IMR-90 (cell line): ENCODE data around the gene LHFPL6. TPM values are rescaled to one million over a fixed set of nuclear protein-coding genes. Genes with fewer than 3 reads are reported as not detected.

Source experiments
- ATAC-seq: fragments of 200-7000 bp; cut with Tn5 transposase; 2 replicates; pipeline ENCODE4 v1.9.1; 2020; ENCODE audit warnings: low read depth, mild to moderate bottlenecking, moderate library complexity
- BruUV-seq: library from RNA; stranded (reverse); fragments of 400-500 nt; replicated peaks from 2 replicates; lab custom pipeline; 2021; lab: Mats Ljungman, UMichigan
- CTCF ChIA-PET: fragments of 300-600 bp; formaldehyde crosslinking; extraction: SDS; loops from one replicate; lab custom pipeline; 2021; ENCODE audit warnings: antibody characterized with exemption; lab: Yijun Ruan, JAX
- POLR2A ChIA-PET: fragments of 300-600 bp; sonication (Branson Sonifier 250); formaldehyde crosslinking; loops from one replicate; lab custom pipeline; 2022; ENCODE audit warnings: antibody characterized with exemption; ENCODE audit not compliant: unreplicated experiment; lab: Charles Lee
- DNase-seq: peaks from one replicate; pipeline ENCODE4 v3.0.0; 2013
- H2AFZ ChIP-seq: replicated peaks from 2 replicates; pipeline ENCODE3; 2013; ENCODE audit warnings: low read length, mild to moderate bottlenecking; ENCODE audit not compliant: poor library complexity
- H2AK5ac ChIP-seq: 2 replicates; pipeline ENCODE4 v1.6.1; 2013; ENCODE audit warnings: low read depth, low read length, inconsistent platforms
- H2AK9ac ChIP-seq: replicated peaks from 2 replicates; pipeline ENCODE3; 2013; ENCODE audit warnings: mild to moderate bottlenecking, low read depth, low read length, moderate library complexity; ENCODE audit not compliant: poor library complexity
- H2BK120ac ChIP-seq: 2 replicates; pipeline ENCODE4 v1.6.1; 2013; ENCODE audit warnings: low read depth, low read length, inconsistent platforms
- H2BK15ac ChIP-seq: 3 replicates; pipeline ENCODE4 v1.6.1; 2013; ENCODE audit warnings: low read depth, low read length, inconsistent platforms
- H2BK20ac ChIP-seq: 2 replicates; pipeline ENCODE4 v1.6.1; 2013; ENCODE audit warnings: low read depth, mild to moderate bottlenecking, inconsistent platforms, low read length, moderate library complexity
- H2BK5ac ChIP-seq: 2 replicates; pipeline ENCODE4 v1.6.1; 2013; ENCODE audit warnings: mild to moderate bottlenecking, low read depth, low read length, inconsistent platforms; ENCODE audit not compliant: poor library complexity, severe bottlenecking
- H3K14ac ChIP-seq: replicated peaks from 2 replicates; pipeline ENCODE4 v1.6.1; 2013; ENCODE audit warnings: low read depth, low read length, inconsistent platforms
- H3K18ac ChIP-seq: 2 replicates; pipeline ENCODE4 v1.6.1; 2013; ENCODE audit warnings: low read depth, low read length, control low read depth
- H3K23ac ChIP-seq: 2 replicates; pipeline ENCODE4 v1.6.1; 2013; ENCODE audit warnings: low read depth, low read length, inconsistent platforms
- H3K27ac ChIP-seq: 2 replicates; pipeline ENCODE4 v1.5.1; 2013; ENCODE audit warnings: mild to moderate bottlenecking, control low read depth, low read length; ENCODE audit not compliant: insufficient read depth
- H3K27me3 ChIP-seq: 2 replicates; pipeline ENCODE4 v1.6.1; 2013; ENCODE audit warnings: low read length; ENCODE audit not compliant: control insufficient read depth, insufficient read depth
- H3K36me3 ChIP-seq: 2 replicates; pipeline ENCODE4 v1.6.1; 2013; ENCODE audit warnings: low read length, mixed read lengths; ENCODE audit not compliant: control insufficient read depth, insufficient read depth
- H3K4ac ChIP-seq: 2 replicates; pipeline ENCODE4 v1.6.1; 2013; ENCODE audit warnings: low read depth, low read length, inconsistent platforms
- H3K4me1 ChIP-seq: 2 replicates; pipeline ENCODE4 v1.6.1; 2013; ENCODE audit warnings: low read length, mixed read lengths; ENCODE audit not compliant: control insufficient read depth, insufficient read depth
- H3K4me2 ChIP-seq: 2 replicates; pipeline ENCODE4 v1.6.1; 2013; ENCODE audit warnings: low read depth, mild to moderate bottlenecking, control low read depth, low read length, moderate library complexity
- H3K4me3 ChIP-seq: 2 replicates; pipeline ENCODE4 v1.5.1; 2013; ENCODE audit warnings: low read depth, mild to moderate bottlenecking, control low read depth, low read length, moderate library complexity; ENCODE audit not compliant: insufficient read depth
- H3K56ac ChIP-seq: 2 replicates; pipeline ENCODE4 v1.6.1; 2013; ENCODE audit warnings: low read length, inconsistent platforms; ENCODE audit not compliant: insufficient read depth; ENCODE audit errors: extremely low read depth
- H3K79me1 ChIP-seq, 2 experiments: 2 replicates each; pipeline ENCODE4 v1.6.1; 2013; ENCODE audit warnings: low read length in 2 of 2, inconsistent platforms in 1 of 2, low read depth in 1 of 2
- H3K9ac ChIP-seq: 2 replicates; pipeline ENCODE4 v1.6.1; 2013; ENCODE audit warnings: low read depth, low read length, control low read depth
- H3K9me1 ChIP-seq: 2 replicates; pipeline ENCODE4 v1.6.1; 2013; ENCODE audit warnings: low read length, inconsistent platforms; ENCODE audit not compliant: insufficient read depth
- H3K9me3 ChIP-seq: 2 replicates; pipeline ENCODE4 v1.6.1; 2013; ENCODE audit warnings: low read length; ENCODE audit not compliant: control insufficient read depth, insufficient read depth
- H4K20me1 ChIP-seq: 2 replicates; pipeline ENCODE4 v1.6.1; 2013; ENCODE audit warnings: low read length, inconsistent platforms; ENCODE audit not compliant: insufficient read depth
- H4K5ac ChIP-seq: 2 replicates; pipeline ENCODE4 v1.6.1; 2013; ENCODE audit warnings: mild to moderate bottlenecking, low read depth, low read length, control low read depth
- H4K8ac ChIP-seq, 2 experiments: 2 replicates each; pipeline ENCODE4 v1.6.1; 2013; ENCODE audit warnings: low read depth in 2 of 2, low read length in 2 of 2, control low read depth in 1 of 2, inconsistent platforms in 1 of 2
- H4K91ac ChIP-seq: 2 replicates; pipeline ENCODE4 v1.6.1; 2013; ENCODE audit warnings: low read depth, low read length, inconsistent platforms; ENCODE audit not compliant: insufficient read depth
- CEBPB ChIP-seq: IDR thresholded peaks from 2 replicates; pipeline ENCODE4 v1.6.1; 2012; ENCODE audit warnings: low read depth, low read length, improper control_type of control experiment
- MXI1 ChIP-seq: IDR thresholded peaks from 2 replicates; pipeline ENCODE4 v1.6.1; 2012; ENCODE audit warnings: low read depth, mild to moderate bottlenecking, low read length, moderate library complexity, borderline replicate concordance
- WGBS, 2 experiments: methylation state at CpG; one replicate each; pipeline versions ENCODE4 v1.1.5 to v1.1.7; 2013; ENCODE audit warnings: missing lambda C conversion rate in 2 of 2; ENCODE audit not compliant: insufficient read length in 1 of 2; ENCODE audit errors: extremely low coverage in 2 of 2; 5-methylcytosine and 5-hydroxymethylcytosine counted together
- dilution Hi-C: fragments of 300-500 bp; cut with HindIII; formaldehyde crosslinking; loops from one replicate; pipeline ENCODE4 v1.14.3; 2018; ENCODE audit warnings: low sequenced_read_pairs; ENCODE audit not compliant: unreplicated experiment
- in situ Hi-C: fragments of 300-500 bp; cut with MboI; formaldehyde crosslinking; loops from 3 replicates; pipeline ENCODE4 v1.14.3; 2019; ENCODE audit warnings: low sequenced_read_pairs, inconsistent platforms, mixed read lengths
- intact Hi-C: fragments of 100-400 bp; cut with micrococcal nuclease; formaldehyde crosslinking; loops from 2 replicates; pipeline ENCODE4 v1.10.0; 2022
- polyA plus RNA-seq, 3 experiments: library from polyadenylated mRNA; depleted of rRNA; stranded (reverse); fragments of >200 nt; gene quantifications; 2 replicates each; pipeline ENCODE4 v1.2.3, GENCODE V29; 2012; ENCODE audit warnings: low replicate concordance in 1 of 3
- total RNA-seq: library from RNA; depleted of rRNA; stranded (reverse); fragments of >200 nt; gene quantifications from 2 replicates; pipeline ENCODE4 v1.2.3, GENCODE V29; 2012

LHFPL6 gene
- total and polyA plus RNA-seq, 2 of the 4 experiments (the other 2 are of a cell fraction), result 24.7 to 36.1 TPM

DNA sequence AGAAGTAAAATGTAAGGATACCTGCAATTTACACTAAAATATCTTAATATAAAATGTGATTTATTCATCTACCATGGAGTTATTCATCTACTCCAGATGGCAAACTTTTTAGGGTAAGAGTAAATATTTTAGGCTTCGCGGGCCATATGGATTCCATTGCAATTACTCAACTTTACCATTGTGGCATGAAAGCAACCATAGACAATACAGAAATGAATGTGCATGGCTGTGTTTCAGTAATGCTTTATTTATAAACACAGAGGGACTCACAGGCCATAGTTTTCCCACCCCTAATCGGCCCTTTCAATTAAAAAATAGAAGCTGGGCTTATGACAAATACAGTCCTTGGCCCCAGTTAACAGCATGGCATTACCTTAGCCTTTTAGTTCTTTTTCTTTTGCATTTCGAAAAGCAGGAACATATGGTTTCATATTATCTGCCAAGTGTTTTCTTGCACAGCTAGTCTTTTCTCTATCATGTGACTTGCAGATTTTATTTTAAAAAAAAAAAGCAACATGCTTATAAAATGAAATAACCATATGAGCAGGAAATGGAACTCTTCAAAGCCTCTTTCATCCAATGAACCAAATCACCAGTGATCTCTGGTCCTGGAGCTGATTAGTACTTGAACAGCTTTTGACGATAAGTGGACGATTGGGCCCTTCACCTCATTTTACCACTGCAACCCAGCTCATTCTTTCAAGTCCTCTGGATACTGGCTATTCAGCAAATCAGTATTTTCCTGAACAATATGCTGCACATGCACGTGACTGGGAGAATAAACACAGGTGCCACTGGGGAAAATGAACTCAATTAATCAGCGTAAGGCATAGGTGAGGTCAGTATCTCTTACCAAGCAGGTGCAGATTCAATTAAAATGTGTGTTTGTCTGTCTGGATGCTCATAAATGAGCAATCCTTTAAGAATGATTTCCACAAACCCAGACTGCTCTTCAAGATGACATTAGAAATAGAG, 63.9 kb downstream of the LHFPL6 start:
- H2BK120ac ChIP-seq, result peak overlapping the region; percentile 51; the same call in 1 of the 2 replicates
- no peaks in the 10 kb centered on the region; the same call in 1 of the 2 replicates for H4K20me1 ChIP-seq
- no peak overlapping the region for H3K9ac ChIP-seq
- no peaks in the 10 kb centered on the region for H3K36me3 ChIP-seq
- peak overlapping the region; percentile 25; the same call in 1 of the 2 replicates for H3K4me2 ChIP-seq
- H3K56ac ChIP-seq, result peak overlapping the region; percentile 17; the same call in 1 of the 2 replicates
- peak overlapping the region; percentile 44; the same call in 1 of the 2 replicates for H3K27ac ChIP-seq
- DNase-seq (peak; percentile 81), ATAC-seq (peak; percentile 85)
- in situ Hi-C loops (no loop called here), dilution Hi-C loops (no loop called here), intact Hi-C loops (no loop called here)
- H3K79me1 ChIP-seq, result peaks cover 23 to 36% of the 10 kb centered on the region in 2 experiments; a peak in 3 of 4 replicates
- H2AK9ac ChIP-seq, result no peak overlapping the region
- ChIA-PET POLR2A (no interaction called here), CTCF (interaction anchor here (0.6 kb wide), 1 partner anchor 71 kb away, joined by 5 read pairs; no protein-coding TSS in a partner anchor)
- peak overlapping the region; percentile 59; the same call in 1 of the 2 replicates for H3K14ac ChIP-seq
- H3K18ac ChIP-seq, result peak overlapping the region; percentile 82; the same call in 1 of the 2 replicates
- no peaks in the 10 kb centered on the region for H3K27me3 ChIP-seq
- TF ChIP-seq MXI1, result no peak
- peak; percentile 10; the same call in 1 of the 2 replicates for TF ChIP-seq CEBPB
- H2BK20ac ChIP-seq, result peak overlapping the region; percentile 75
- no peak overlapping the region for H3K4me3 ChIP-seq
- H3K23ac ChIP-seq, result no peak overlapping the region; the same call in none of the 2 replicates
- H3K9me3 ChIP-seq, result no peaks in the 10 kb centered on the region
- BruUV-seq, result no TSS peak
- no peak overlapping the region; the same call in 1 of the 2 replicates for H4K91ac ChIP-seq
- WGBS, 2 experiments, result 0% methylated on average over 1 of the region's 8 CpGs; no CpG with 5 or more reads in 1 of the 2 experiments
- peak overlapping the region in 1 of 2 experiments; percentile 45; a peak in 1 of 4 replicates for H4K8ac ChIP-seq
- H2AK5ac ChIP-seq, result peak overlapping the region; percentile 54; the same call in 1 of the 2 replicates
- peaks cover 6% of the 10 kb centered on the region for H3K9me1 ChIP-seq
- H2BK15ac ChIP-seq, result peak overlapping the region; percentile 68; the same call in 2 of the 3 replicates
- H4K5ac ChIP-seq, result peak overlapping the region; percentile 39; the same call in 1 of the 2 replicates
- peak overlapping the region; percentile 59 for H2BK5ac ChIP-seq
- H3K4ac ChIP-seq, result peak overlapping the region; percentile 41
- peaks cover 4% of the 10 kb centered on the region for H3K4me1 ChIP-seq
- H2AFZ ChIP-seq, result no peak overlapping the region
